ENCODE results near the gene BBS9.

The BBS9 gene

DNA sequence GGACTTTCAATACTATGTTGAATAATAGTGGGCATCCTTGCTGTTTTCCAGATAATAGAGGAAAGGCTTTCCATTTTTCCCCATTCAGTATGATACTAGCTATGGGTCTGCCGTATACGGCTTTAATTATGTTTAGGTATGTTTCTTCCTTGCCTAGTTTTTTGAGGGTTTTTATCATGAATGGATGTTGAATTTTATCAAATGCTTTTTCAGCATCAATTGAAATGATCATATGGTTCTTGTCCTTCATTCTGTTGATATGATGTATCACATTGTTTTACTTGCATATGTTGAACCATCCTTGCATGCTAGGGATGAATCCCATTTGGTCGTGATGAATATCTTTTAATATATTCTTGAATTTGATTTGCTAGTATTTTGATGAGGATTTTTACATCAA lies 11.0 kb upstream of the BBS9 start:
- no peak for DNase-seq (ENCODE audit: low read depth, low spot score)
- H3K27ac ChIP-seq: no peak overlapping the region

DNA sequence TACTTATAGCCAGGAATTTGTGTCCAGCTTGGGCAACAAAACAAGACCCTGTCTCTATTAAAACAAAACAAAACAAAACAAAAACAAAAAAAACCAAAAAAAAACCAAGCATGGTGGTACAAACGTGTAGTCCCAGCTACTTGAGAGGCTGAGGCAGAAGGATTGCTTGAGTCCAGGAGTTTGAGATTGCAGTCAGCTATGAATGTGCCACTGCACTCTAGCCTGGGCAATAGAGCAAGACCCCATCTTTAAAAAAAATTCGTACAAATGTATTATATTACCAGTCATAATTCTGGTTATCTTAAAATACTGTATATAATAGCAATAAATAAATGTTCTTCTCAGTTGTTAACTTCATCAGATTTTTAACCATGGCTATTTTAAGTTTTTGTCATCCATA lies 2.3 kb upstream of the BBS9 start:
- no peak for DNase-seq (ENCODE audit: low read depth, low spot score)
- H3K27ac ChIP-seq: no peak overlapping the region

DNA sequence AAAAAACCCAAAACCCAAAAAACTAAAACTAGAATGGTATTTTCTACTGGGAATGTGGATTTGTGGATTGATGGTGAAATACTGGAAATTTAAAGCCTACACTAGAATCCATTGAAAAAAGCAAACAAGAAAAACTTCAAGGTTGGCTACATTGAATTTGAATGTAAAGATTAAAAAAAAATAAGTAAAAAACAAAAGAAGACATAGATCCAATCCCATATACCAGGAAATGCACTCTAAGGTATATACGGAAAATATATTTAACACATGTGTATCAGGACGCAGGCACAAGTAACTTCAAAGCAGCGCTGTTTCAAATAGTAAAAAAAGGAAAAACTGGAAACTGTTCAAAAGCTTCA lies 754 bp upstream of the BBS9 start:
- H3K27ac ChIP-seq: peak overlapping the region; percentile 64
- DNase-seq (ENCODE audit: low read depth, low spot score): no peak

DNA sequence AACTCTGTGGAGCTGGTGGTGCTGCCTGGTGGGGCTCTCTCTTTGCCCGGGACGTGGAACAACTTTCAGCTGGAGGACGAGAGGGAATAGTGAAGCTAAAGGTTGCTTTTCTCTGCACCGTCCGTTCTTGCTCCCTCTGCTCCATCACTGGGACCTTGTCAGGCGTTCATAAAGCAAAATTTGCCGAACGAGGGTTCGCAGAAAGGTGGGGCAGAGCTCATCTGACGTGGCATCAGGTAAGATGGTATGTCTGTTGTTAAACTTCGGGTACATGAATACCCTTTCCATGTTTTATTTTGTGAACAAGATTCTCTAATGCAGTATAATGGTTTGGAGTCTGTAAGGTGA lies 416 bp downstream of the BBS9 start:
- DNase-seq (ENCODE audit: low read depth, low spot score): no peak
- peak overlapping the region; percentile 64 for H3K27ac ChIP-seq

DNA sequence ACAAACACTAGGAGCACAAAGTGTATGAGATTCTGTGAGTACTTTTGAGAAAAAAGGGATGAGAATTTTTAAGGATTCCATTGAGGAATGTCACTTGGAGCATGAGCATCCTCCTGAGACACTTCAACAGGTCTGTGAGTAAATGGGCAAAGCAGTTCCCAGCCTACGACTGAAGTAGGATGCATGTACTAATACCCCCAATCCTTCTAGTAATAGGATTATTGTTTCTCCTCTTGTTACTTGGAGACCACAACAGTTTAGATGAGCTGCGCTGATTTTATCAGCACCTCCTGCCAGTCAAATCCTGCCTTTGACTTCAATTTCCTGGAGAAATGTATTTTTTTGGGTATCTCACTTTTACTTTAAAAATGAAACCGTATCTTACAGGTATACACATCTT lies 820 bp downstream of the BBS9 start:
- DNase-seq (ENCODE audit: low read depth, low spot score): no peak
- H3K27ac ChIP-seq: no peak overlapping the region

DNA sequence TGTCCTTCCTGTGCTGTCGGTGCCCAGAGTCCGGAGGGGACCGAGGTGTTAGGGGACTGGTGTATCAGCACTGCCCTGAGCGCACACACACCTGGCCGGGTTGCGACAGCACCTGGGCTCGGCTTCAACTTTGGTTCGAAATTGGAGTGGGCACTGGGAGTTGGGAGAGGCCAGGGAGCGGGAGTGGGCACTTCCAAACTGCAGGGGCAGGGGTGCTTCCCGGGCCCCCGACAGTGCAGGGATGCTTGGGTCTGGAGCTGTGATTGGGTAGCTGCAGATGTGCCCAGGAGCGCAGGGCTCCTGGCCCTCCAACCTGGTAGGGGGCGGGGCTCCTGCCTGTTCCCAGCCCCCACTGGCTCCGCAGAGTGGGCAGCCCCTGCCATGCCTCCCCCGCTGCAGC lies 7.7 kb downstream of the BBS9 start:
- H3K27ac ChIP-seq: no peak overlapping the region
- DNase-seq (ENCODE audit: low read depth, low spot score): no peak

DNA sequence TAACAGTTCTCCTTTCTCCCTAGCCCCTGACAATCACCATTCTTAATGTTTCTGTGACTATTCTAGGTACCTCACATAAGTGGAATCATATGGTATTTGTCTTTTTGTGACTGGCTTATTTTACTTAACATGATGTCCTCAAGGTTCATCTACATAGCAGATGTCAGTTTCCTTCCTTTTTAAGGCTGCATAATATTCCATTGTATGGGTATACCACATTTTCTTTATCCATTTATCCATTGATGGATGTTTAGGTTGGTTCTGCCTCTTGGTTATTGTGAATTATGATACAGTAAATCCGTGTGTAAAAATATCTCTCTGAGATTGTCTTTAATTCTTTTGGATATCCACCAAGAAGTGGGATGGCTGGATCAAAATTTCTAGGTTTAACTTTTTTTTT lies 13.2 kb downstream of the BBS9 start:
- H3K27ac ChIP-seq: no peak overlapping the region
- no peak for DNase-seq (ENCODE audit: low read depth, low spot score)

DNA sequence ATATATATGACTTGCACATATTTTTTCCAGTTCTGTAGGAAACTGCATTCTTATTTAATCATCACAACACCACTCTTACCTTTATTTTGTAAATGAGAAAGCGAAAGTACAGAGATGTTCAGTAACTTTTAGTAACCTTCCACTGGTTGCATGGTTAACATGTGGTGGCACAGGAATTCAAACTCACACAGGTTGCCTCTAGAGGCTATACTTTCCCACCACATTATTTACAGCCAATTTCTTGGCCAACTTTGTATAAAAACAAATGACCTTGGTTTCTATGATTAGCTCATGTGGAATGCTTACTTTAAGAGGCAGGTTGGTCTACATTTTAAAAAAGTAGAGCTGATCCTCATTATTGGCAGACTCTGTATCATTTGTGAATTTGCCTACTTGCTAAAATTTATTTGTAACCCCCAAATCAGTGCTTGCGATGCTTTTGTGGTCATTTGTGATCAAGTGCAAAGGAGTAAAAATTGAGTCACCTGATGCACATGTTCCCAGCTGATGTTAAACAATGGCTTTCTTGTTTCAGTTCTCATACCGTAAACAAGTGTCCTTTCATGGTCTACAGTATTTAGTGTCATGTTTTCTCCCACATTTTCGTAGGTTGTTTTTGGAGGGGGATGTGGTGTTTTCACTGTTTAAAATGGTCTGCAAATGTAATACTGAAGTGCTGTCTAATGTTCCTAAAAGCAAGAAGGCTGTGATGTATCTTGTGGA lies 14.8 kb downstream of the BBS9 start:
- H3K27ac ChIP-seq: no peak overlapping the region
- no peak for DNase-seq (ENCODE audit: low read depth, low spot score)

DNA sequence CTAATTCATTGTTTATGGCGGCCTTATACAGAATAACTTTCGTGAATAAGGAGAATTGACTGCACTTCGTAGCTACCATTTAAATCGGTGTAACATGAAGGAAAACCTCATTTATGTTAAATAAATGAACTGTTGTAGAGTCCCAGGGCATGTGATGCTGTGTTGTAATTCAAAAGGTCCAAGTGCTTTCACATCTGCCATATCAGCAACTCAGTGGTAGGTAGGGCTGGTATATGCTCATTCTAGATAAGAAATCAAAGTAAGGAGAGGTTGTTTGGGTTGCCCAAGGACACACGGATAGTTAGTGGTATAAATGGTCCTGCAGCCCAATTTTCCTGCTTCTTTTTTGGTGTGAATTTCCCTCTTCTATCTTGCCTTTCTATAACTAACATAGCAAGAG lies 15.8 kb downstream of the BBS9 start:
- no peak for DNase-seq (ENCODE audit: low read depth, low spot score)
- H3K27ac ChIP-seq: no peak overlapping the region

DNA sequence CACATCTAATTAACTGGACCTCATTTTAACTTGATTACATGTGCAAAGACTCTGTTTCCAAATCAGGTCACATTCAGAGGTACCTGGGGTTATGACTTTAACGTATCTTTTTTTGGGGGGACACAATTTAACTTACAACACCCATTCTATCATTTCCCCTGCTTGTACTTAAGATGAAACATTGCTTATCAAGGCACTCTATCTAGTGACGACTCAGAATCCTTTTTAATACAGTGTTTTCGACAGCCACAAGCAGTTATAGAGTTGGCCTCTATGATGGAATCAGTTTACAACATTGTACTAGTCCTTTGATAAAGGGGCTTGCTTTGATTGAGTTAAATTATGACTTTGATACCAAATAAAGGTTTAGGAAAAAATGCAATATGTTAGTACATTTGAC lies 22.7 kb downstream of the BBS9 start:
- no peak overlapping the region for H3K27ac ChIP-seq
- no peak for DNase-seq (ENCODE audit: low read depth, low spot score)

DNA sequence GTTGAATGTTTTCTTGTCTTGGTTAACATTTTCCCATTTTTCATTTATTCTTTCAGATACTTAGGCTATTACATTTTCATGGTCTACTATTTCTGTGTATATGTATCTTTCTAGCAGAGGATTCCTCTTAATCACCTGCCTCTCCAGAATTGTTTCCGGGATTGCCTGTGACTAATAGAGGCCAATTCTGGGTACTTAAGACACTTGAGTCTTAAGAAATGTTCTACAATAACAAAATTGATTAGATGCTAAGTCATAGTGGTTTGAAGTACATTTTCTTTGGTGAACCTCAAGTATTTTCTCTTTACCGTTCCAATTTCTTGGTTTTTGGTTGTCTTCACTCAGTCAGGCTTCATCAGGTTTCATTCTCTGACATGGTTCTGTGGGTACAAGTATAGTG lies 26.4 kb downstream of the BBS9 start:
- DNase-seq (ENCODE audit: low read depth, low spot score): no peak
- H3K27ac ChIP-seq: no peak overlapping the region

DNA sequence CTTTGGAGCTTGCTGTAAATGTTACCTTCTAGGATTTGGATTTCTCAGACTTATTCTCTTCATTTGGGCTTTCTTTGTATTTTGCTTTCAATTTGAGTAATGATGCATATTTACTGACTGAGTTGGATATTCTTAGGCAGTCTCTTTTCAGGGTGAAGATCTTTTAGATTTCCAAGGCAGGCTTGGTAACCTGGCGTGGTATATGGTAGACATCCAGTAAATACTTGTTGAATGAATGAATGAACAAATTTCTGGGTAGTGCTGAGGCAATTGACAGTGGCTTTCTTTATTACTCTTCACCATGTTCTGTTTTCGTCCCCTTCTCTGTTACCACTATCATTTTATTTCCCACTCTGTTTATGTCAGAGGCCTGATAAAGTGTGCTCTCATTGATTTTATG lies 27.1 kb downstream of the BBS9 start:
- no peak overlapping the region for H3K27ac ChIP-seq
- no peak for DNase-seq (ENCODE audit: low read depth, low spot score)

DNA sequence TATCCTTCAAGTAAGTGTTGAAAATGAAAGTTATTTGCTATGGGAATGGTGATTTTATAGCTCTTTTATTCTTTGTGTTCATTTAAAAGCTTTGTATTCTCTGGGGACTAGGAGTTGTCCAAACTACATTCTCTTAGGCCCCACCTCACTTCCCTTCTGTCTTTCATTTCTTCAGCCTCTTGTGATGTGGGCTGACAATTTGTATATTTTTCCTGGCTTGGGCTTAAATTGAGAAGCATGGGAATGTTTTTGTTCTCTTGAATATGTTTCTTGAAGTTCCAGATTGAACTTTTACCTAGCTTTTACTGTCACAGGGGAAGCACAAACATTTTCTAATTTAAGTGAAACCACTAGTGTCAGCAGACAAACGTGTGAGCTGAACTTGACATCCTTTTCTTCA lies 27.9 kb downstream of the BBS9 start:
- no peak for DNase-seq (ENCODE audit: low read depth, low spot score)
- H3K27ac ChIP-seq: no peak overlapping the region

DNA sequence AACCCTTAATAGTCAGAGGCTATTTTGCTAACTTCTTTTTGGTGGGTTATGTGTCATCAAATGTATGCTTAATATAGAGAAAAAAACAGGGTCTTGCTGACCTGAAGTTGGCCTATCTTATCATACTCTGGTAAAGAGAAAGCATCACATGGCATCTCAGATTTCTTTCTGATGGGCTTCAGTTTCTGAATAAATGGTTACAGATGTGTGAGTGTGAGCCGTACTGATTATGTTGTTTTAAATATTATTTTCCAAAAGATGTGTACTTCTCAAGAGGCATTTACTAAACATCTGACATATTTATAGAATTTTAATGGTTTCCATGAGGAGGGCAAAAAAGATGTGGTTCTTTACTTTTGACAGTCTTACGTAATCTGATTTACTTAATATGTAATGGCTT lies 28.4 kb downstream of the BBS9 start:
- DNase-seq (ENCODE audit: low read depth, low spot score): no peak
- H3K27ac ChIP-seq: no peak overlapping the region

DNA sequence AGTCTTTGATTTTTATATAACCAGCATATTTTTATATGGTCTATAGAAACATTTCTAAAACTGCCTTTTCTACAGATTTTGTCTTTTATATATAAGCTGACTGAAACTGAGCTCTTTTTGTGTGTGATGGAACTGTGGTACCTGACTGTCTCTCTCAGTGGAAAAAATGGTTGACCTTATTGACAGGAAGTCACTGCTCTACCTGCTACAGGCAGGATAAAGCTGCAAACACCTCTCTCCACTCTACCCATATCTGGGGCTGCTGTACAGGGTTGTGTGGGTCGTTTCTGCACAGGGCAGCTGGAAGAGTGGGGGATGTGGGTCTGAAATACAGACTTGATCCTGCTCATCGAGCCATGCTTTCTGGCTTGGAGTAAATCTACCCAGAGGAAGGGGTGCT lies 48.5 kb downstream of the BBS9 start:
- DNase-seq (ENCODE audit: low read depth, low spot score): no peak
- H3K27ac ChIP-seq: no peak overlapping the region

DNA sequence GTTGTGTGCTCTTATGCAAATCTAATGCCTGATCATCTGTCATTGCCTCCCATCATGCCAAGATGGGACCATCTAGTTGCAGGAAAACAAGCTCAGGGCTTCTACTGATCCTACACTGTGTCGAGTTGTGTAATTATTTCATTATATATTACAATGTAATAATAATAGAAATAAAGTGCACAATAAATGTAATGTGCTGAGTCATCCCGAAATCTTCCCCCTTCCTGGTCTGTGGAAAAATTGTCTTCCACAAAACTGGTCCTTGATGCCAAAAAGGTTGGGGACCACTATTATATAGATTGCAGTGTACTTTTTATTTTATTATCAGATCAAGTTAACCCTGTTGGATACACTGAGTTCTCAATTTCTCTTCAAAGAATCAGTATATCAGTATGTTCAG lies 50.2 kb downstream of the BBS9 start:
- DNase-seq (ENCODE audit: low read depth, low spot score): no peak
- no peak overlapping the region for H3K27ac ChIP-seq

DNA sequence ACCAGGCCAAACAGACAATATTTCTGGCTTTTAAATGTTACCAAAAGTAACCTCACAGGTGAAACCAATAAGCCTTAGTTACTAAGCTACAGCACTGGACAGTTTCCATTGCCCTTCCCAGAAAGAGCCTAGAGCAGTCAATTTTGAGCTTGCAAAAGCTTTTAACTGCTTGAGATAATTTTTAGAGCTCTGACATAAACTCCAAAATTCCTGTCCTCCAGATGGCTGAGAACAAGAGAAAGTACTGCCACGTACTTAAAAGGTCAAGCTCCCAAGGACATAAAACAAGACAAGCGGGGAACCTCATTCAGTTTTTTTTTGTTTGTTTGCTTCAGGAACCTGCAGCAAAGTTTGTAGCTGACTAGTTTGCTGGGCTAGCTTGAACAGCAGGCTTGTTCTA lies 54.1 kb downstream of the BBS9 start:
- no peak overlapping the region for H3K27ac ChIP-seq
- no peak for DNase-seq (ENCODE audit: low read depth, low spot score)

DNA sequence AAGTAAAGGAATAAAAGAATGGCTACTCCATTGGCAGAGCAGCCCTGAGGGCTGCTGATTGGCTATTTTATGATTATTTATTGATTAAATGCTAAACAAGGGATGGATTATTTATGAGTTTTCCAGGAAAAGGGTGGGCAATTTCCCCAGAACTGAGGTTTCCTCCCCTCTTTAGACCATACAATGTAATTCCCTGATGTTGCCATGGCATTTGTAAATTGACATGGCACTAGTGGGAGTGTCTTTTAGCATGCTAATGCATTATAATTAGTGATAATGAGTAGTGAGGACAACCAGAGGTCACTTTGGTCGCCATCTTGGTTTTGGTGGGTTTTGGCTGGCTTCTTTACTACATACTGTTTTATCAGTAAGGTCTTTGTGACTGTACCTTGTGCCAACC lies 55.5 kb downstream of the BBS9 start:
- no peak overlapping the region for H3K27ac ChIP-seq
- no peak for DNase-seq (ENCODE audit: low read depth, low spot score)

DNA sequence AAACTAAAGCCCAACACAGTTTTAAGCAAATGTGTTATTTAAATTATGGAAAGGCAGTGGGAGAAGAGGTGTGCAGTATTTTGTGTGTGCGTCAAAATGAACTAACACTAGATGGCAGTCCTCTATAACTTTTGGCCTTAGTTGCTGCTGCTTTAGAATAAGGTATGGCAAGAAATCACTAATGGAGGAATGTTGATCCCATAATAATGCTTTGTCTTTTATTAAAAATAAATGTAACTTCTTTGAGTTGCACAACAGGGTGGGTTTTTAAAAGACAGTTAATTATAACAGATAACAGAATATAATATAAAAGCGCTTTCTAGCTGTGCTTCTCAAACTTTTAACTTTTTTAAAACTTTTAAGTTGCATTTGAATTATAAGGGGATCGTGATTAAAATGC lies 56.4 kb downstream of the BBS9 start:
- no peak for DNase-seq (ENCODE audit: low read depth, low spot score)
- H3K27ac ChIP-seq: no peak overlapping the region

DNA sequence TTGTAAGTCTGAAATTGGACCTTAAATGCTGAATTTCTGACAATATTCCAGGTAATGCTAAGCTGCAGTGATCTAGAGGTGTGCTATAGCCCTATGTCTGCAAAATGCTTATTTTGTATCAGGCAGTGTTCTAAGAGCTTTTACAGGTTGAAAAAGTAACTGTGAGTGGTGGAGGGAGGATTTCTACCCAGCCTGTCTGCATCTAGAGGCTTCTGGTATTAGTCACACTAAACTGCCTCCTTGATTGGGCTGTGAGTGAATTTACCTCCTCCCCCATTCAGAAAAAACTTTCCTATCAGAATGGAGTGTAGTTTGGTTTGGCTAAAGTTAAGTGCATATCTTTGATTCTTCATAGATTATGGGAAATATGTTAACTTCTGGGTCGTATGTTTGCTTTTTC lies 56.8 kb downstream of the BBS9 start:
- no peak for DNase-seq (ENCODE audit: low read depth, low spot score)
- no peak overlapping the region for H3K27ac ChIP-seq

DNA sequence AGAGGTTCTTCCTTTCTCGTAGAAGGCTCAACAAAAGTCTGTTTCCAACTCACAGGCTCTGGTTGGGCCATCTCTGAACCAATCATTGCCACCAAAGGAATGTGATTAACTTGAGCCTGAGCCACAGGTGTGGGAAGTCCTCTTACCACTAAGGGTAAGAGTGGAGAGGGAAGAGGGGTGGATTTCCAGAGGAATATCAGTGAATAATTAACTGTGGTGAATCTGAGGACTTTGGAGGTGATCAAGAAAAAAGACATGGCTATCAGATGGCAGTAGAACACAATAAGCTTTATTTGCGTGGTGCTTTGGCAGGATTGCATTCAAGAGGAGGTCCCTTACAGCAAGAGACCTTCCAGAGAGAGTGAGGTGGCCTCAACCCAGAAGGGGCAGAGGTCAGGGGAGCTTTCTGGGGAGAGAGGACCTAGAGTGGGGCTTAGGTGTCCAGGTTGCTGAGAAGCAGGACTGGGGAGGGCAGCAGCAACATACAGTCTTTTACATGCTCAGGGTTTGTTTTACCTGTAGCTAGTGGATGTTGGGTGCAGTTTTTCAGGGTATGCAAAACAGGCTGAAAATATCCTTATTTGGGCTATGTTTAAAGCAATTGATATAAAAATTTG lies 61.4 kb downstream of the BBS9 start:
- no peak for DNase-seq (ENCODE audit: low read depth, low spot score)
- H3K27ac ChIP-seq: no peak overlapping the region

DNA sequence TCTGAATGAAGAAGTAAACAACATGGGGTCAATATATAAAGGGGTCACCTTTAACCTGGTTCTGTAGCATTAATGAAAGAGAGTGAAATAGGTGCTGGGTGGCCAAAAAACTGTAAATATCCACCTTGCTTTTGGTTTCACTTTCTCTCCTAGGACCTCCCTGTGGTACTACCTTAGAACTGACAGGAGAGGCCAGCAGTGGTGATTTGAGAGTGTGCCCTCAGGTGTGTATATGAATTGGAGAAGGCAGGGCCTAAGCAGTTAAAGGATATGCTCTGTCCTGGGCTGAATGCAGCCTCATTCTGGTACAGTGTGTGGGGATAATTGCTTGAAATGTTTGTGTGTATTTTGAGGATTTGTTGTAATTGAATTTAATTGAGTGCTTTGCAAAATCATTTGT lies 62.0 kb downstream of the BBS9 start:
- DNase-seq (ENCODE audit: low read depth, low spot score): no peak
- H3K27ac ChIP-seq: no peak overlapping the region
